Renal pelvis (tissue), 12 donors: ENCODE measurements around the gene FCRL5. TPM values are rescaled to one million over a fixed set of nuclear protein-coding genes. Genes with fewer than 3 reads are reported as not detected.
"Not testable (repeated sequence)": the region's sequence is repeated elsewhere in the genome, so short reads cannot be mapped to it uniquely, and the experiment has no call there.

Source experiments
- DNase-seq: peaks from one replicate; pipeline ENCODE4 v3.0.0-alpha.2; 2013
- long read RNA-seq, 16 experiments: transcript quantifications; one replicate each; lab custom pipeline, GENCODE V29; 2026
- polyA plus RNA-seq, 3 donors: library from polyadenylated mRNA; unstranded; fragments of 120-200 nt; gene quantifications; one replicate each; pipeline ENCODE4 v1.2.1, GENCODE V29; 2013; ENCODE audit not compliant: insufficient read length in 3 of 3

FCRL5 gene
- under 1 TPM; 0.05 to 0.13 (median 0.09) TPM for polyA plus RNA-seq
- long read RNA-seq, donor 1, result 0 reads
- long read RNA-seq, donor 2, result 0 reads
- long read RNA-seq, donor 3, result 0 reads
- long read RNA-seq, donor 4, result 0 reads
- long read RNA-seq, donor 5, result 0 reads
- long read RNA-seq, donor 6, result 0 reads
- long read RNA-seq, donor 7, result 0 reads
- long read RNA-seq, donor 8, result 0 reads
- long read RNA-seq, donor 9, result 0 reads
- long read RNA-seq, donor 10, result 0 reads
- long read RNA-seq, donor 11, result 0 reads
- long read RNA-seq, donor 12, result 0 reads
- long read RNA-seq, donor 13, result 0 reads
- long read RNA-seq, donor 14, result 0 reads
- long read RNA-seq, donor 15, result 0 reads
- long read RNA-seq, donor 16, result 0 reads

DNA sequence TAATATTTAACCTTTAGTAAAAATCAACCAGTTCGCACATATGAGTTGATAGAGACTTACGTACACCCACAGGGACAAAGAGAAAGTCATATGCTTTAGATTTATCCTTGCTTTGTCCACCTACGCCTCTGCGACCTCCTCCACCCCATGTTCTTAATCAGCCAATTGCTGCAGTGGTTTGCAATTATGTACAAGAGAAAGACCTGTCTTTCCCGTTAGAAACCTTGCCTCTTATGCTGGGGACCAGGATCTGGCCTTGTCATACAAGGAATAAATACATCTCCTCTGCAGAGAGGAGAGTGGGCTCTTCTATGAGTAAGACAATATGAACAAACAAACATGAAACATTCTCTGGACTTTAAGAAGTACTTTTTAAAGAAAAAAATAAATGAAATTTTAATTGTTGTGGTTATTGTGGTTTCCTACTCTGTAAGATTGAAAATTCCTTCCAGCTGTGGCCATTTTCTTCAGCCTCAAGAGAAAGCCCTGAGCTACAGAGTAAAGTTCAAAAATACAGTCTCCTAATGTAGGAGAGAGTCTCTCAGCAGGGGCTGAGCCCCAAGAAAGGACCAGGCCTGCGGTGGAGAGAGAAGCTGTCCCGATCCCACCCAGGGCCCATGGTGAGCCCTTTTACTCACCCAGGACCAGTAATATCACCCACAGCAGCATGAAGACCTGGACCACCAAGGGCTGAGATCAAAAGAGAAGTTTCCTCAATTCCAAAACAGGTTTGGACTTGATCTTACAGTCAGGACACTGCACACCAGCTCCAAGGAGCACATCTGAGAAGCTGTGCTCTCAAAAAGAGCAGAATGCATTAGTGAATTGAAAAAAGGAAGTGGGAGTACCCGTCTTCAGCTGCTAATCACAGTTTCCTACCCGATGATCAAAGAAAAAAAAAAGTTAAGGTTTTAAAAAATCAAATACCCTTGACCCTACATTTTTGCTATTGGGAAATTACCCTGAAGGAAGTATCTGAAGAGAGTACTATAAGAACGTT, at the start of gene FCRL5:
Gene FCRL5 (minus strand): TSS at position 822 of the 1,000 bp plus-strand sequence. CDS start 153 bp downstream, at position 669.
- DNase-seq, result no peak

DNA sequence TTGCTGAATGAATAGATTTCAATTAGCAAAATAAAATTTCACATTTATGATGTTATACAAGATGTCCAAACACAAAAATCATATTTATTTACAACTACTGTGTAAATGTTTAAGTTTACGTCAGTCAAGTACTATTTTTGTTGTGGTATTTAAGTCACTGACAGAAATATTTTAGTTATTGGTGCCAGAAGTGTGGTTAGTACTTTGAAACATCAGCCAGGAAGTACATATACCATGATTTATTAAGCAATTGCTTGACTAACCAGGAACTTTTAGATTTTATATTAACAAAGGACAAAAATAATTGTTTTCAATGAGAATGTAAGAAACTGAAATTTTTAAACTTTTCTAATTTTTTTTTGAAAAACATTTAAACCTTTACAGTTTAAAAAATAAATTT, 47.9 kb upstream of the FCRL5 start:
- DNase-seq, result no peak

DNA sequence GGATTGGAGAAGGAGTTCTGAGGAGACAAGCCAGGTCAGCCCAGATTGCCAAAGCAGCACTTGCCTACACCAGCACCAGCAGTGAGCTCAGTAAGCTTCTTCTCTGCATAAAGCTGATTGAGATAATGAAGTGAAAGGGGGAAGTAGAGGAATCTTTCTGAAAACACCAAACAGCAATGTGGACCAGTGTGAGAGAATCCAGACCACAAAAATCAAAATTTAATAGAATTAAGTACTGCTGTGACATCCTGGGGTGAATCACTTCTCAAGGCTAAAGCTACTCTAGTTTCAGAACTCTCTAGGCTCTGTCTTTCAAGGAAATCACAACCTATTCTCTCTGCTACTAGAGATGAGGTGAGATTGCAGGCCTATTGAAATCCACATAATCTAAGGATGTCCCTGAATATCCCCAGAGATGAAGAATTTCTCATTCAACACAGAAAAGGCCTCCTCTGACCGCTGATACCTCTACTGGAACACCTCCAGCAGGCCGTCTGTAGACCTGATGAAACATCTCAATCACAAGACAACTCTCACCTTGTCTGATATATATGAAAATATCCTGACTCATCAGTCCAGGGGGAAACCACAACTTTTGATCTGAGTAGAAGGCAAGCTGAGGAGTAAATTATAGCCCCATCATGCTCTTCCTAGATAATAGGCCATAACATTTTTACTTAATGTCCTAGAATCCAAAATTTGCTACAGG, 45.8 kb upstream of the FCRL5 start, which contains the start of gene FCRL4:
Gene FCRL4 (minus strand): TSS at position 127 of the 709 bp plus-strand sequence. CDS start 141 bp downstream, outside the sequence.
- DNase-seq, result no peak

DNA sequence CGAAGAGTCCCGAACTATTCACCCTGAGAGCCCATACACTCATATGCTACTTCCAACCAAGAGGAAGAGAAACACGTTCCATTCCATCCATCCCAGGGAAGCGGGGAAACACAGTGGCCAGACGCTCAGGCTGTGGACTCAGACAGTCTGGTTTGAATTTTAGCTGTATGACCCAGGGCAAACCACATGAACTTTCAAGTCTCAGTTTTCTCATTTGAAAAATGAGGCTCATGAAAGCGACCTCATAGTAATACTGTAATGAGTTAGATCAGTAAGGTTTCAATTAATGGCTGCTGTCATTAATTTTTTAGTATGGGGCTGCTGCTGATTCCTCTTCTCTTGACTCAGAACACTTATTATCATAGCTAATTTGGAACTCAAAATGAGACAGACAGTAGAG, 44.1 kb upstream of the FCRL5 start:
- no peak for DNase-seq

DNA sequence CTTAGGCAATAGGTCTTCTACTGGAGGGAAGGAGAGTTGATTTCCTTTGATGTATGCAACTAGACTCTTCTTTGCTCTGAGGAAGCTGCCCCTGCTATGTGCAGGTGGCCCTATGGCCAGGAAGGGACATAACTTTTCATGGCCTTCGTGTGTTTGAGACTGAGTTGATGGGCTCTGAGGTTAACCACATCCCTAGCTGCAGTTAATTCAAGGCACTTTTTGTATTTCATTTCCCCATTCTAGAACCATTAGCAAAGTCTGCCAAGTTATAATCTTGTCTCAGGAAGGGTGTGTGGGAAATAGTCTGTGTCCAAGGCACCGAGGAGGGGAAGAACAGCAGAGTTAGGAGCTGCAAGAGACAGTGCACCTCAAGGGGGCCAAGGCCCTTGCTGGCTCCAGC, 43.0 kb upstream of the FCRL5 start:
- DNase-seq, result no peak

DNA sequence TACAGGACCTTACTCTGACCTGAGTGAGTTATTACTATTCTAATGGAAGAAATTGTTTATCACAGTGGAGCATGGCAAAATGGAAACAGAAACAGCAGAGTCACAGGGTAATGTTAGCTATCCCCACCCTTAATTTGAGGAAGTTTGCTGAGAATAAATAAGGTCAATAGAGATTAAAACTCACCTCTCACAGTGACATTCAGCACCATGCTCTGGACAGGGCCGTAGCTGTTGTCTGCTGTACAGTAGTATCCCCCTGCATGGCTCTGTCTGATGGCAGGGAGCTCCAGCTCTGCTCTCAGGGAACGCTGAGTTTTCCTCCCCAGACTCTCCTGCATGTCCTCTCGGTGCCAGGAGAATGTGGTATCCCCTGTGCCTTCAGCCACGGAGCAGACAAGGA, 33.7 kb upstream of the FCRL5 start:
- DNase-seq, result no peak

DNA sequence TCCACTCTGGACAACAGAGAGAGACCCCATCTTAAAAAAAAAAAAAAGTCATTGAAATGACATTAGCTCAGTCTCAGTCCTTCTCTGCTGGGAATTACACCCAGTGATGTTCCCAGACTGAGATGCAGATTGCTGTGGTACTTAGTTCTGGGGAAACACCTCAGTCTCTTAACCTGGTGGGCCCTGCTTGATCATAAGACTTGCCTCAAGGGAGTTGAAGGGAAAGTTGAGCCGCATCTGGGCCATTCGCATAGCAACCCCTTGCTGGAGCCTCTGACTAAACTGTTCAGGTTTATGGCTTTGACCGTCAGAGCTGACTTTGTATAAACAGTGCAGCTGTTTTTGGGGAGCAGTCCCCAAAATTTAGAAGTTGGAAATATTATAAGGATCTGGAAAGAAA, 32.2 kb upstream of the FCRL5 start:
- DNase-seq, result no peak

DNA sequence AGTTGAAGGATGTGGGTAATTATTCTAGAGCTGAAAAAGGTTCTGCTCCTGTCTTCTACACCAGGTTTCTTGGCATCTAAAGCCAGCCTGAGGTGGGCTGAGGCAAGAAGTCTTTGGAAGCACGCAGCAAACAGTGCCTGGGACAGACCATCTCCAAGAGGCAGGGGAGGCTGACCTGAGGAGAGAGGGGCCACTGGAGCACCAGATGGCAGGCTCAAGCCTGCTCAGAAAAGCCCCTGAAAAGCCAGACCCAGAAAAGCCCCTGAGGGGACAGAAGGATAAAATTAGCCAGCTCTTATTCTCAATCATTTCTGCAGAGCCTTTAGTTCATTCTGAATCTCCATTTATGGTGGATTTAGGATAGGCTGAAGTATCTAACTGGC, 28.5 kb upstream of the FCRL5 start:
- no peak for DNase-seq

DNA sequence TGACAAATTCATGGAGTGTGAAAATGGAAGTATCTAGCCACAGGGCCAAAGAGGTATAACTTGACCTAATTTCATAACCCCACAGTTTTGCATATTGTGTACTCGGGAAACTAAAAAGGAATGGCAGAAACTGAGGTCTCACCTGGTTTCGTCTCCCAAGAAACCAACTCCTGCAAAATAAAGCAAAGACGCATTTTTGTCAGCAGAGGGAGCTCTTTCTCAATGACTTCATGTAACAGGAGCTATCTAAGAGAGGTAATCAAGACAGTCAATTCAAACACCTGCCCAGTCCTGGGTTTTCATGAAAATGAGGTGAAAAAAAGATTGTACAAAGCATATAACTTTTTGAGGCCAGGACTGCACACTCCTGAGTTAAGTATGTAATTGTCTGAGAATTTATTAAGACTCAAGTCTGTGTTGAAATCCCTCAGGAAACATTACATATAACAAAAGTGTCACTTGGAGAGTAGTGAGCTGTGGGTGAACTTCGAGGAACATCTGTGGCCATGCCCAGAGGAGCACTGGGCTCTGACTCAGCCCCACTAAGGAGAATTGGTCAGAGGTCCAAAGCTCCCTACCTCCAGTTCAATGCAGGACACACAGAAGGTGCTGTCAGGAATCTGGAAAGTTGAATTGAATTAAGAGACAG, 28.0 kb upstream of the FCRL5 start:
- peak; percentile 71 for DNase-seq

DNA sequence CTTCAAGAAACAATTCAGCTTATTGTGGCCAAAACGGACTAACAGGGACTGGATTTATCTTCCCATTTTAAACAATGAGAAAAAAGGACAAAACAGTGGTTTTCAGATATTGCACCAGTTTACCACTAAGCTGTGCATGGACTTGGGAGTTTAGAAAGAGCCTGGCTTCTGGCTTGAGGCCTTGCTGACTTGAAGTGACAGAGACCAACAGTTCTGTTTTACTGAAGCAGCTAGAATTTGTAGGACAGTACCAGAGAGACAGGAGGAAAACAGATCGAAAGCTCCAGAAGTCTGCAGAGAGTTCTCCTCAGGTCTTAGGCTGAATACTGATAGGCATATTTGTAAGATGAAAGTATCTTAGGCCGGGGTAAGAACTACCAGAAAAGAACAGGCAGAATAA, 25.1 kb upstream of the FCRL5 start:
- no peak for DNase-seq

DNA sequence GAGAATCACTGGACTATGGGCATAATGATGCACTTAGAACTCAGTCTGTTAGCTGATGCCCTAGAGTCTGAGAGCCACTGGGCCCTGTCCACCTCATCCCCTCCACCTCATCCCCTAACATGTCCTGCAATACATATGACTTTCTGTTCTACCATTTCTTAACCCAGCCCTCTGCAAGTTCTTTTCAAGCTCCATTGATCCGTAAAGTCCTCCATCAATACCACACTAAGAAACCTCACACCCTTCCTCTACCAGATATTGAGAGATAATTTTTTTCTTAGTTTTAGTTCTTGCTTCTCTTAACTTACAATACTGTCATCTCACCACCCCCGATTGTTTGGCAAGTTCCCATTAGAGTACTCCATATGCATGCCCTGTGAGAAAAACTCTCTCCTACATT, 23.4 kb upstream of the FCRL5 start:
- DNase-seq, result no peak

DNA sequence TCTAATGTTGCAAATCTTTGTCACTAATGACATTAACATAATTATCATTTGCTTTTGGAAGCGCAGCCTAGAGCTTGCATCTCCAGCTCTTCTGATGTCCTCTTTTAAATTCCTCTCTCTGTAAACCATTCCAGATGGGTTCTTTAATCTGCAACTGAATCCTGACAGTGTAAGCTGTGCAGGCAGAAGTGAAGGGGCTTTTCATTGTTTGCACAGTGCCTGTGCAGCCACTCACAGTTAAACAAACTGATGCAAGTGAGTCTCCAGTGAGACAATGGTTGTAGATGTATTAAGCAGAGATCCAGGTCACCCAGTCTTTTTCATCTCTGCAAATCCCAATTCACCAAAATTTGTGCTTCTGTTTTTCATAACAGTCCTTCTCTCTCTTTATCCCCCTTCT, 22.5 kb upstream of the FCRL5 start:
- DNase-seq, result no peak

DNA sequence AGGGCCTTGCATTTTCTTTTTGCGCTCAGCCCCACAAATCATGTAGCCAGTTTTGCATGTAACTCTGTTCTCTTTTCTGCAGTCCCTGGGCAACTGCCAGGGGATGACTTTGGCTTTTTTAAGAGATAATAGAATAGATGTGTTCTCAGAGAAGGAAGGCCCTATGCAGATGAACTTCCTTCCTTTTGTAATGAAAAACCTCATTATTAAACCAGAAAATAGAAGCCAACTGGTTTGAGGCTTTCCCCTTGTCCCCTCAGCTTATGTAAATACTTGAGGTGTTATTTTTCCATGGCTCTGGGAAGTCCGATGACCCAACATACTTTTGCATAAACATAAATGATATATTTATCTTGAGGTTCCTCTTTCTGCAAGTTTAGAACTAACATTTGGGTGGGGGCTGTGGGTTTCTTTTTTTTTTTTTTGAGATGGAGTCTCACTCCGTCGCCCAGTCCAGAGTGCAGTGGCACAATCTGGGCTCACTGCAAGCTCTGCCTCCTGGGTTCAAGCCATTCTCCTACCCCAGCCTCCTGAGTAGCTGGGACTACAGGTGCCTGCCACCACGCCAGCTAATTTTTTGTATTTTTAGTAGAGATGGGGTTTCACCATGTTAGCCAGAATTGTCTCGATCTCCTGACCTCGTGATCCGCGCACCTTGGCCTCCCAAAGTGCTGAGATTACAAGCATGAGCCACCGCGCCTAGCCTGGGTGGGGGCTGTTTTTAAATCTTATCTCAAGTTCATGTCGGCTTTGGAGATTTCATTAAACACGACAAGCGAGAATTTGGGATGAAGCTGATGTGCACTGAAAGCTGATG, 14.4 kb upstream of the FCRL5 start:
- DNase-seq, result no peak

DNA sequence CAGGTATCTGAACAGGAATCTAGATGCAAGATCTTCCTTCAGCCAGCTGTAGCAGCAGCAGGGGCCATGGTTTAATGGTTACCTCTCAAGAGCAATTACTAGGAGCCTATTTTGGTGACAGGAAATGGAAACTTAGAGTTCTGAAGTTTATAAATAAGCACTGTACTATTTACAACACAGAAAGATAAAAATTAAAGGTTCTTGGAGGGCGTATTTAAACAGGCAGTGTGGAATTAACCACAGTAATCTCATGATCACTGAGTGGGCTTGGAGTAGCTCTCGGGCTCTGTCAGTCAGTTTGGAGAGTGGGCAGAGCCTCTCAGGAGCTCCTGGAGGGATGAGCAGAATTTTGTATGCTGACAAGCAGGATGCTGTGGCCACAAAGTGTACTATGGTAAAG, 10.2 kb upstream of the FCRL5 start:
- DNase-seq, result no peak

DNA sequence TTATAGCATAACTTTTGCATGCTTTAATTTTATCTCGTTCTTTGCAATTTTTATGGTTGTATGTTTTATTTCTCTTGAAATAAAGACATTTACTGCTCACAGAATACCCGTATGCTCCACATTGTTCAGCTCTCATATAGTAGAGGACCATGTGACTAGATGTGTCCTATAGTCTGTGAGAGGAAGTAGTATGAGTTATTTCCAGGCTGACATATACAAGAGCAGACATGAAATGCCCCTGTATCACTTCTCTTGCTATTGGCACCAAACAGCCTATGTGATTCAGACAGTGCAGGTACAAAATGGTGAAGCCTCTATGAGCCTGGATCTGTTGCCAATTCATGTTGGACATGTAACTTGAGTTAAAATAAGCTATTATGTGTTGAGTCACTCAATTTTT, 5.8 kb upstream of the FCRL5 start:
- DNase-seq, result no peak

DNA sequence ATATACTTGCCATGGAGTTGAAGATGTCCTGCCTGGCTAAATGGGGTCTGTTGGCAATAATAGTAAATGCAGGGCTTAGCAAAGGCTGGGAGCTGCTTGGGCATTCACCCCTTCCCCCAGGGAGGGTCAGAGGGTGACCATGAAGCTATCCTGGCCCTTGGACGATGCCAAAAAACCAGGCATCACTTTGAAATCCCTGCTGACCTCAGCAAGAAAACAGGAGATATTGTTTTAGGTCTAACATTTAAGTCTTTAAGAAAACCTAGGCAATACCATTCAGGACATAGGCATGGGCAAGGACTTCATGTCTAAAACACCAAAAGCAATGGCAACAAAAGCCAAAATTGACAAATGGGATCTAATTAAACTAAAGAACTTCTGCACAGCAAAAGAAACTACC, 4.2 kb downstream of the FCRL5 start:
- DNase-seq, result not testable (repeated sequence)

DNA sequence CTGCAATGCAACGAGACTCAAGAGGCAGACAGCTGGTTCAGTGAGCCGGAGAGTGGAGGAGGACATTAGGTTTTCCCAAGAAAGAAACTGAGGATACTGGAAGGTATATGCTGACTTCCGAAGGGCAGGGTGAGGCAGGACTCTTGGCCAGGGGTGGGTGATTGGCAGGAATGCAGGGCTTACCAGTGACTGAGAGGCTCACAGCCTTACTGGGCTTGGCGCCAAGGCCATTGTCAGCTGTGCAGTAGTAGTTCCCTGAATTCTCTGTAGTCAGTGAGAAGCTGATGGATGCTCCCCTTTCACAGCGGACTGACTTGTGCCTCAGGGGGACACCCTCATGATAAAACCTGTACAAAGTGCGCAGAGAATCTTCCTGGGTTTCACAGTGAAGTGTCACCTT, 9.6 kb downstream of the FCRL5 start:
- peak; percentile 16 for DNase-seq

DNA sequence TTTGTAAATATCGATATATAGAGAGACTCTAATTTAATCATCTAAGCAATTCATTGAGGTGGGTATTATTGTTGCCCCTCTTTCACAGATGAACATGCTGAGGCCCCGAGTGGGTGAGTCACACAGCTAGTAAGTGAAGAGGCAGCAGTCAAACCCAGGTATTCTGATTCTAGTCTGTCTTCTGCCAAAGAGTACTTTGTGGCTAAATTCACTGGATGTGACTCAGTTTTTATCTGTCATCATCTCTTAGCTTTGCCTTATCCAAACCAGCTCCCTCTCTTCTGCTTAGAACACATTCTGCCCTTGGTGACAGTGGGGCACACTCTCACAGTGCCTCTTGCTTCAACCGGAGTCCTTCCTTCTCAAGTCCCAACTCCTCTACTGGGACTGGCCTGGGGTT, 11.5 kb downstream of the FCRL5 start:
- DNase-seq, result no peak

DNA sequence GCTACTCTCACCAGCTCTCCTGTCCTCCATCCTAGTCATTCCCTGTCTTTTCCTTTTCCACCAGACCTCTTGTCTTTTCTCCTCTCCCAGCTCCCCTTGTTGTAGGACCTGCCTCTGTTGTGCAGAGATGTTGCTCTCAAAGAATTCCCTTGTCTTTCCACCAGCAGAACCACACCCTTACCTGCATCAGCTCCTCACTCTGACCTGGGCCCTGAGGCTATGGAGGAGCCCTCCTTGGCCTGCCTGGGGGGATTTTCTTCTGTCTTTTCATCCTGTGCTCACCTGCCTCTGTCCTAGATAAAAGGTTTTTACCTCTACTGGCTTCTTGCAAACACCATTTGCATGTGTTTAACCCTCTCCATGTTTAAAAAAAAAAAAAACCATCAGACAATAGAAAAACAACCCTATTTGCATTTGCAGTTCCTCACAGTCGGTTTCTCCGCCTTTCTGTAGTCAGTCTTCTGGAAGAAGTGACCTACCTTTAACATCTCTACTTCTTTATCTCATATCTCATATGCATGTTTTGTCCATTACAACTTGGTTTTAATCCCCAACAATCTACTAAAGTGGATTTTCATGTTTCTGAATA, 12.1 kb downstream of the FCRL5 start:
- DNase-seq, result no peak

DNA sequence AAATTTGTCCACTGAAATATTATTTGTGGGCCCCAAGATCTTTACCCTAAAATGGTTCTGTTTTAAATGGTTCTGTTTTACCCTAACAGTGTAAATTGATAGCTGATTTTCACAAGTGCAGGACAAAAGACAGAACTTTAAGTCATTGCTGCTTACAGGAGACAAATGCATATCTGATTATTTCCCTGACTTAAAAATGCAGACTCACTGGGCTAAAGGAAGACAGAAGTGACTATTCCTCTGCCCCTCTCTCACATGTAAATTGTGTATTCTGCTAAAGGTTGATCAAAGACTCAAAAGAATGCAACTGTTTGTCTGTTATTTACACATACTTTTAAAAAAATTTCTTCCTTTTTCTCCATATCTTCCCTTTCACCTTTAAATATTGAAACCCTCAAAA, 12.7 kb downstream of the FCRL5 start:
- DNase-seq, result no peak
